MCF 10A (cell line): ENCODE data around the gene RANGAP1. TPM values are rescaled to one million over a fixed set of nuclear protein-coding genes. Genes with fewer than 3 reads are reported as not detected.

ENCODE experiments used
- BruUV-seq: library from RNA; stranded (reverse); fragments of 400-500 nt; replicated peaks from 2 replicates; lab custom pipeline; 2021; lab: Mats Ljungman, UMichigan
- CTCF ChIA-PET: fragments of 300-600 bp; sonication (Branson Sonifier 250); formaldehyde crosslinking; extraction: SDS; loops from one replicate; lab custom pipeline; 2021; ENCODE audit warnings: antibody characterized with exemption, inconsistent platforms; lab: Yijun Ruan, JAX
- POLR2A ChIA-PET: fragments of 300-600, 350-650 bp; sonication (Branson Sonifier 250); formaldehyde crosslinking; extraction: SDS; loops from one replicate; lab custom pipeline; 2020; ENCODE audit warnings: antibody characterized with exemption, inconsistent platforms; lab: Yijun Ruan, JAX
- DNase-seq: peaks from one replicate; pipeline ENCODE4 v3.0.0-alpha.2; 2018; ENCODE audit not compliant: unreplicated experiment
- H3K27ac Mint-ChIP-seq: one replicate; pipeline ENCODE4 v1.8.0; 2022; ENCODE audit warnings: mild to moderate bottlenecking, low read depth, mixed read lengths; ENCODE audit not compliant: unreplicated experiment
- H3K27me3 Mint-ChIP-seq: one replicate; pipeline ENCODE4 v1.8.0; 2022; ENCODE audit warnings: mixed read lengths; ENCODE audit not compliant: insufficient read depth, unreplicated experiment
- H3K36me3 Mint-ChIP-seq: one replicate; pipeline ENCODE4 v1.8.0; 2022; ENCODE audit warnings: mild to moderate bottlenecking, moderate library complexity, mixed read lengths; ENCODE audit not compliant: insufficient read depth, unreplicated experiment
- H3K4me1 Mint-ChIP-seq: one replicate; pipeline ENCODE4 v1.8.0; 2022; ENCODE audit warnings: mixed read lengths; ENCODE audit not compliant: insufficient read depth, unreplicated experiment
- H3K4me3 Mint-ChIP-seq: one replicate; pipeline ENCODE4 v1.8.0; 2022; ENCODE audit warnings: mild to moderate bottlenecking, moderate library complexity, mixed read lengths; ENCODE audit not compliant: unreplicated experiment
- H3K9me3 Mint-ChIP-seq: one replicate; pipeline ENCODE4 v1.8.0; 2022; ENCODE audit warnings: mixed read lengths; ENCODE audit not compliant: unreplicated experiment
- intact Hi-C: fragments of 100-400 bp; cut with micrococcal nuclease; formaldehyde crosslinking; loops from 2 replicates; pipeline ENCODE4 v1.14.1; 2022
- total RNA-seq: library from RNA; stranded (reverse); gene quantifications from 2 replicates; pipeline ENCODE4 v1.2.3, GENCODE V29; 2022
- TF ChIP-seq, protein P1 (sequence below): fragments of 200-600 bp; IDR thresholded peaks from one replicate; pipeline ENCODE4 v1.8.0; 2022; ENCODE audit warnings: antibody characterized with exemption, mild to moderate bottlenecking; ENCODE audit not compliant: unreplicated experiment

Gene RANGAP1
- total RNA-seq, 1 experiment from 2014 or later: 117 TPM

GRCh38 chr22:41249442-41249841, 36.5 kb downstream of the RANGAP1 start:
- no peak for DNase-seq
- intact Hi-C loops: no loop called here
- H3K4me1 Mint-ChIP-seq: no peaks in the 10 kb centered on the region
- H3K9me3 Mint-ChIP-seq: no peaks in the 10 kb centered on the region
- no TSS peak for BruUV-seq
- peaks cover 74% of the 10 kb centered on the region for H3K36me3 Mint-ChIP-seq
- CTCF ChIA-PET: interaction anchor here (1.2 kb wide), 1 partner anchor 53 kb away, joined by 4 read pairs; no protein-coding TSS in a partner anchor
- TF ChIP-seq, protein P1, sequence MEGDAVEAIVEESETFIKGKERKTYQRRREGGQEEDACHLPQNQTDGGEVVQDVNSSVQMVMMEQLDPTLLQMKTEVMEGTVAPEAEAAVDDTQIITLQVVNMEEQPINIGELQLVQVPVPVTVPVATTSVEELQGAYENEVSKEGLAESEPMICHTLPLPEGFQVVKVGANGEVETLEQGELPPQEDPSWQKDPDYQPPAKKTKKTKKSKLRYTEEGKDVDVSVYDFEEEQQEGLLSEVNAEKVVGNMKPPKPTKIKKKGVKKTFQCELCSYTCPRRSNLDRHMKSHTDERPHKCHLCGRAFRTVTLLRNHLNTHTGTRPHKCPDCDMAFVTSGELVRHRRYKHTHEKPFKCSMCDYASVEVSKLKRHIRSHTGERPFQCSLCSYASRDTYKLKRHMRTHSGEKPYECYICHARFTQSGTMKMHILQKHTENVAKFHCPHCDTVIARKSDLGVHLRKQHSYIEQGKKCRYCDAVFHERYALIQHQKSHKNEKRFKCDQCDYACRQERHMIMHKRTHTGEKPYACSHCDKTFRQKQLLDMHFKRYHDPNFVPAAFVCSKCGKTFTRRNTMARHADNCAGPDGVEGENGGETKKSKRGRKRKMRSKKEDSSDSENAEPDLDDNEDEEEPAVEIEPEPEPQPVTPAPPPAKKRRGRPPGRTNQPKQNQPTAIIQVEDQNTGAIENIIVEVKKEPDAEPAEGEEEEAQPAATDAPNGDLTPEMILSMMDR: no peak
- H3K27me3 Mint-ChIP-seq: no peaks in the 10 kb centered on the region
- no peak overlapping the region for H3K4me3 Mint-ChIP-seq
- POLR2A ChIA-PET: no interaction called here
- no peak overlapping the region for H3K27ac Mint-ChIP-seq

DNA sequence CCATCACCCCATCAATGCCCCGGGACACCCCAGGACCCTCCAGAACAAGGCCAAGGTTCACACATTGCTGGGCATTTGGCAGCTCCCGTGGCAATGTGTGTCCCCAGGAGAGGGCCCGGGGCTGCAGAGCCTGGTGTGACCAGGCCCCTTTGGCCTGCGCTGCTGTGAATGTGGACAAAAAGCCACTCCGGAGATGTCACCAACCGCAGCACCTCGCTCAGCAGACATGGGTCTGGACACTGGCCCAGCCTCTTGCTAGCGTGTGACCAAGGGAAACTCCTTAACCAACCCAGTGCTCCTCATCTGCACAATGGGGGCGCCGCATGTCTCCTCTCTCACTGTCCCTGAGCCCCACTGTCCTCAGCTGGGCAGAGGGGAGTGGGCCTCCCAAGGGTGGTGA, 37.2 kb downstream of the RANGAP1 start:
- CTCF ChIA-PET: interaction anchor here (1.2 kb wide), 1 partner anchor 52 kb away, joined by 4 read pairs; no protein-coding TSS in a partner anchor
- DNase-seq: no peak
- H3K27me3 Mint-ChIP-seq: no peaks in the 10 kb centered on the region
- no peak overlapping the region for H3K4me3 Mint-ChIP-seq
- H3K27ac Mint-ChIP-seq: no peak overlapping the region
- peaks cover 67% of the 10 kb centered on the region for H3K36me3 Mint-ChIP-seq
- no peaks in the 10 kb centered on the region for H3K9me3 Mint-ChIP-seq
- TF ChIP-seq, protein P1: no peak
- POLR2A ChIA-PET: no interaction called here
- no TSS peak for BruUV-seq
- intact Hi-C loops: no loop called here
- no peaks in the 10 kb centered on the region for H3K4me1 Mint-ChIP-seq

DNA sequence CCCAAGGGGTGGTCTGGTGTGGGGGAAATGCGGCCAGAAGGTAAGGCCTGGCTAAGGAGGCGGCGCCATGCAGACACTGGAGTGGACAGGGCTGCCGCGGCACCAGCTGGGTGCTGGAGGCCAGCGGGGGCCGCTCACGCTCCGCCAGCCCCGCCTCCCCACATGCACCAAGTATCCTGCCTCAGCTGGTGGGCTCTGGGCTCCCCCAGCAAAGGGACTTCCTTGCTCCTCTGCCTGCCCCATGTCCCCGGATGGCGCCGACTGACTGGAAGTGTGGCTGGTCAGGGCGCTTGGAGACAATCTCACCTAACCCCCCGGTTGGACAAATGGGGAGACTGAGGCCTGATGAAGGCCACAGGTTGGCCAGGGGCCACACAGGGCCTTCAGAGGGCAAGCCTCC, 37.7 kb downstream of the RANGAP1 start:
- TF ChIP-seq, protein P1: no peak
- Mint-ChIP-seq H3K36me3 (peaks cover 63% of the 10 kb centered on the region), H3K27ac (no peak overlapping the region), H3K4me3 (no peak overlapping the region), H3K9me3 (no peaks in the 10 kb centered on the region), H3K4me1 (no peaks in the 10 kb centered on the region), H3K27me3 (no peaks in the 10 kb centered on the region)
- POLR2A ChIA-PET: interaction anchor here (0.9 kb wide), 1 partner anchor 8 kb away, joined by 3 read pairs; no protein-coding TSS in a partner anchor
- BruUV-seq: no TSS peak
- no peak for DNase-seq
- intact Hi-C loops: no loop called here
- CTCF ChIA-PET: interaction anchor here (0.9 to 1.2 kb wide), 2 partner anchors 10 to 51 kb away, joined by 4 read pairs; no protein-coding TSS in a partner anchor

DNA sequence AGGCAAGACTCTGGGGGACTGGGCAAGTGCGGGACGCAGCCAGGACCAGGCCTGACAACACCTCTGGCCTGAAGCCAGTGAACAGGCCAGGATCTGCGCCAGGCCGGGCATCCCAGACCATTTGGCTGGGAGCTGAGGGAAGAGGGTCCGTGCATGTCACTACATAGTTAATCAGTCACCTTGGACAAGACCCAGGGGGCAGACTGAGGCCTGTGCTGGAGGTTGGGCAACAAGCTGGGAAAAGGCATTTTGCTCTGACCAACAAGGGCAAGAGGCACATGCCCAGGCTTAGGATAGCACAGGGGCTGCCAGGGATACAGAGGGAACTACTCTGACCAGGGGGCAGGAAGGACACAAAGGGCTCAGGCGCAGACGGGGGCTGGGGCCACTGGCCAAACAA, 38.3 kb downstream of the RANGAP1 start:
- TF ChIP-seq, protein P1: no peak
- intact Hi-C loops: no loop called here
- no peak for DNase-seq
- CTCF ChIA-PET: interaction anchor here (0.7 to 0.9 kb wide), 2 partner anchors 10 to 111 kb away, joined by 3 to 4 read pairs; no protein-coding TSS in a partner anchor
- Mint-ChIP-seq H3K9me3 (no peaks in the 10 kb centered on the region), H3K36me3 (peaks cover 57% of the 10 kb centered on the region), H3K4me1 (no peaks in the 10 kb centered on the region), H3K27ac (no peak overlapping the region), H3K27me3 (no peaks in the 10 kb centered on the region), H3K4me3 (no peak overlapping the region)
- no TSS peak for BruUV-seq
- POLR2A ChIA-PET: interaction anchor here (0.9 kb wide), 1 partner anchor 9 kb away, joined by 3 read pairs; no protein-coding TSS in a partner anchor
